HEK293T (cell line): Measurements from ENCODE around the gene GRM6.

Experiments used
- CTCF ChIA-PET: fragments of 350-600 bp; formaldehyde crosslinking; extraction: SDS; loops from one replicate; lab custom pipeline; 2021; ENCODE audit warnings: antibody characterized with exemption, inconsistent platforms; lab: Yijun Ruan, JAX
- POLR2A ChIA-PET: fragments of 350-600 bp; formaldehyde crosslinking; extraction: SDS; loops from one replicate; lab custom pipeline; 2020; ENCODE audit warnings: antibody characterized with exemption, inconsistent platforms; lab: Yijun Ruan, JAX
- DNase-seq: peaks from one replicate; pipeline ENCODE4 v3.0.0; 2012; ENCODE audit warnings: mixed read lengths; ENCODE audit errors: extremely low spot score
- ARNT ChIP-seq: fragments of 450-650 bp; IDR thresholded peaks from 2 replicates; pipeline ENCODE4 v1.6.1; 2017; ENCODE audit warnings: mild to moderate bottlenecking
- BHLHE40 ChIP-seq: fragments of 450-650 bp; IDR thresholded peaks from 2 replicates; pipeline ENCODE4 v1.6.1; 2016; ENCODE audit warnings: mild to moderate bottlenecking, moderate library complexity, borderline replicate concordance
- CTBP1 ChIP-seq: fragments of 450-650 bp; IDR thresholded peaks from 2 replicates; pipeline ENCODE4 v1.6.1; 2016; ENCODE audit warnings: borderline replicate concordance
- ELF4 ChIP-seq: fragments of 450-650 bp; IDR thresholded peaks from 2 replicates; pipeline ENCODE4 v1.6.1; 2017; ENCODE audit warnings: antibody characterized with exemption
- FOXA1 ChIP-seq: fragments of 450-650 bp; IDR thresholded peaks from 2 replicates; pipeline ENCODE4 v1.6.1; 2016; ENCODE audit warnings: mild to moderate bottlenecking
- FOXK2 ChIP-seq: fragments of 450-650 bp; IDR thresholded peaks from 2 replicates; pipeline ENCODE4 v1.6.1; 2016; ENCODE audit warnings: mild to moderate bottlenecking
- FOXM1 ChIP-seq: fragments of 450-650 bp; IDR thresholded peaks from 2 replicates; pipeline ENCODE4 v1.6.1; 2017; ENCODE audit warnings: mild to moderate bottlenecking, borderline replicate concordance
- HDGF ChIP-seq: fragments of 450-650 bp; IDR thresholded peaks from 2 replicates; pipeline ENCODE4 v1.6.1; 2017; ENCODE audit warnings: antibody characterized with exemption, borderline replicate concordance
- L3MBTL2 ChIP-seq: fragments of 450-650 bp; conservative IDR thresholded peaks from 2 replicates; pipeline ENCODE4 v1.6.1; 2016; ENCODE audit warnings: mild to moderate bottlenecking
- LEF1 ChIP-seq: fragments of 450-650 bp; IDR thresholded peaks from 2 replicates; pipeline ENCODE4 v1.6.1; 2017; ENCODE audit warnings: mild to moderate bottlenecking, borderline replicate concordance
- NFRKB ChIP-seq: fragments of 450-650 bp; IDR thresholded peaks from 2 replicates; pipeline ENCODE4 v1.6.1; 2016; ENCODE audit warnings: mild to moderate bottlenecking, moderate library complexity
- PKNOX1 ChIP-seq: fragments of 450-650 bp; IDR thresholded peaks from 2 replicates; pipeline ENCODE4 v1.6.1; 2016
- SP1 ChIP-seq: fragments of 450-650 bp; IDR thresholded peaks from 2 replicates; pipeline ENCODE4 v1.6.1; 2017
- SUZ12 ChIP-seq: fragments of 450-650 bp; IDR thresholded peaks from 2 replicates; pipeline ENCODE4 v1.6.1; 2016; ENCODE audit warnings: mild to moderate bottlenecking
- TARDBP ChIP-seq: fragments of 450-650 bp; IDR thresholded peaks from 2 replicates; pipeline ENCODE4 v1.6.1; 2016
- ZNF384 ChIP-seq: fragments of 450-650 bp; IDR thresholded peaks from 2 replicates; pipeline ENCODE4 v1.6.1; 2016

The GRM6 gene

GRCh38 chr5:178994580-178995340, at the start of gene GRM6:
Gene GRM6 (minus strand): TSS chr5:178995320. CDS start chr5:178994944, 376 bp downstream.
- ChIA-PET CTCF (no interaction called here), POLR2A (no interaction called here)
- DNase-seq = peak; percentile 2
- TF ChIP-seq ZNF384 (no peak), L3MBTL2 (no peak), FOXM1 (no peak), ELF4 (no peak), ARNT (no peak), LEF1 (no peak), SUZ12 (no peak), NFRKB (no peak), CTBP1 (no peak), SP1 (no peak), TARDBP (no peak), PKNOX1 (no peak), BHLHE40 (no peak), HDGF (no peak), FOXA1 (no peak), FOXK2 (no peak)

- TF ChIP-seq FOXK2 = no peak
- no peak for TF ChIP-seq SP1
- no peak for TF ChIP-seq CTBP1
- no peak for TF ChIP-seq FOXM1
- TF ChIP-seq ELF4 = no peak
- no peak for TF ChIP-seq TARDBP
- no peak for TF ChIP-seq PKNOX1
- no peak for TF ChIP-seq ZNF384
- TF ChIP-seq ARNT = no peak
- no peak for TF ChIP-seq NFRKB
- TF ChIP-seq L3MBTL2 = no peak
- no peak for TF ChIP-seq BHLHE40
- no peak for TF ChIP-seq FOXA1
- TF ChIP-seq SUZ12 = no peak
- no peak for TF ChIP-seq LEF1
- TF ChIP-seq HDGF = no peak
- ChIA-PET POLR2A (no interaction called here), CTCF (no interaction called here)
- no peak for DNase-seq
Measured at GRCh38 chr5:179044765-179045164, 49.6 kb upstream of the GRM6 start.

GRCh38 chr5:179033004-179033580, 38.0 kb upstream of the GRM6 start:
- CTCF ChIA-PET = no interaction called here
- TF ChIP-seq TARDBP = no peak
- TF ChIP-seq L3MBTL2 = 0 out of 2 replicates have a peak, but pooled peaks have one; percentile 19
- POLR2A ChIA-PET = no interaction called here
- DNase-seq = no peak

- DNase-seq = peak; percentile 96
- TF ChIP-seq TARDBP (no peak), L3MBTL2 (peak; percentile 77)
- CTCF ChIA-PET = no interaction called here
- POLR2A ChIA-PET = no interaction called here
Measured at GRCh38 chr5:179023528-179024189, 28.5 kb upstream of the GRM6 start, which contains the start of gene ZNF879. Gene ZNF879 (plus strand): TSS chr5:179023804. CDS start chr5:179025005, 1,201 bp downstream.

GRCh38 chr5:179008667-179009066, 13.5 kb upstream of the GRM6 start:
- CTCF ChIA-PET = no interaction called here
- no peak for TF ChIP-seq ARNT
- no peak for TF ChIP-seq CTBP1
- TF ChIP-seq BHLHE40 = no peak
- TF ChIP-seq HDGF = no peak
- no peak for TF ChIP-seq FOXA1
- TF ChIP-seq NFRKB = no peak
- TF ChIP-seq FOXK2 = no peak
- TF ChIP-seq ZNF384 = no peak
- TF ChIP-seq SP1 = no peak
- TF ChIP-seq PKNOX1 = no peak
- no peak for TF ChIP-seq LEF1
- no peak for TF ChIP-seq ELF4
- no peak for TF ChIP-seq SUZ12
- TF ChIP-seq TARDBP = no peak
- no peak for TF ChIP-seq FOXM1
- TF ChIP-seq L3MBTL2 = no peak

GRCh38 chr5:179006564-179006963, 11.4 kb upstream of the GRM6 start:
- CTCF ChIA-PET = no interaction called here
- POLR2A ChIA-PET = no interaction called here
- no peak for DNase-seq
- TF ChIP-seq TARDBP = no peak
- no peak for TF ChIP-seq LEF1
- TF ChIP-seq ZNF384 = no peak
- TF ChIP-seq HDGF = no peak
- no peak for TF ChIP-seq SUZ12
- no peak for TF ChIP-seq FOXK2
- no peak for TF ChIP-seq FOXM1
- no peak for TF ChIP-seq CTBP1
- TF ChIP-seq ARNT = no peak

More at GRCh38 chr5:179008667-179009066, 13.5 kb upstream of the GRM6 start:
- DNase-seq = no peak
- POLR2A ChIA-PET = no interaction called here
